22Rv1 (cell line): Measurements from ENCODE around the gene CFAP221.

ENCODE experiments used
- ZFX ChIP-seq: fragments of 450-650 bp; IDR thresholded peaks from 2 replicates; pipeline ENCODE4 v1.6.1; 2017; ENCODE audit warnings: antibody characterized with exemption, borderline replicate concordance
- TF ChIP-seq, protein P1 (sequence below): fragments of 450-650 bp; IDR thresholded peaks from 2 replicates; pipeline ENCODE4 v1.5.1; 2017; ENCODE audit warnings: mild to moderate bottlenecking

DNA sequence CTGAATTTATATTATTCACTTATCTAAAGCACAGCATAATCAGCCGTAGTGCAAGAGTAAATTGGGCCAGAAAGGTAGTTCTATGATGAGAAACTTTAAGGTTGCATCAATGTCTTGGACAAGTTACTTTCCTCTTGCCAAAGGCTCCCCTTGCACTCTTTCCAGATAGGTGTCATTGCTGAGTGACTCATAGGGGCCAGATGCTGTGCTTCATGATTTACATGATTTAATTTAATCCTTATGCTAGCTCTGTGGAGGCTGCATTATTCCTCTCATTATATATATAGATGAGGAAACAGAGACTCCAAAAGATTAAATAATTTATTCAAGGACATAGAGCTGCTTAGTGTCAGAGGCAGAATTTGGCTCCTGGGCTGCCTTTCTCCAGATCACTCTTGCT is 5.0 kb downstream of the CFAP221 start:
- TF ChIP-seq, protein P1, sequence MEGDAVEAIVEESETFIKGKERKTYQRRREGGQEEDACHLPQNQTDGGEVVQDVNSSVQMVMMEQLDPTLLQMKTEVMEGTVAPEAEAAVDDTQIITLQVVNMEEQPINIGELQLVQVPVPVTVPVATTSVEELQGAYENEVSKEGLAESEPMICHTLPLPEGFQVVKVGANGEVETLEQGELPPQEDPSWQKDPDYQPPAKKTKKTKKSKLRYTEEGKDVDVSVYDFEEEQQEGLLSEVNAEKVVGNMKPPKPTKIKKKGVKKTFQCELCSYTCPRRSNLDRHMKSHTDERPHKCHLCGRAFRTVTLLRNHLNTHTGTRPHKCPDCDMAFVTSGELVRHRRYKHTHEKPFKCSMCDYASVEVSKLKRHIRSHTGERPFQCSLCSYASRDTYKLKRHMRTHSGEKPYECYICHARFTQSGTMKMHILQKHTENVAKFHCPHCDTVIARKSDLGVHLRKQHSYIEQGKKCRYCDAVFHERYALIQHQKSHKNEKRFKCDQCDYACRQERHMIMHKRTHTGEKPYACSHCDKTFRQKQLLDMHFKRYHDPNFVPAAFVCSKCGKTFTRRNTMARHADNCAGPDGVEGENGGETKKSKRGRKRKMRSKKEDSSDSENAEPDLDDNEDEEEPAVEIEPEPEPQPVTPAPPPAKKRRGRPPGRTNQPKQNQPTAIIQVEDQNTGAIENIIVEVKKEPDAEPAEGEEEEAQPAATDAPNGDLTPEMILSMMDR: no peak
- TF ChIP-seq ZFX: no peak
